GM19438 (cell line): ENCODE measurements around the gene ACTL10.
A peak's percentile ranks its signal among the peaks of the same experiment; 100 is the strongest.

Experiments used
- ATAC-seq: cut with Tn5 transposase; IDR thresholded peaks from one replicate; pipeline ENCODE4 v1.9.1; 2021; ENCODE audit warnings: low read depth; ENCODE audit not compliant: unreplicated experiment

ACTL10 gene

GRCh38 chr20:33675136-33675959, 8.6 kb downstream of the ACTL10 start:
- ATAC-seq: no peak

GRCh38 chr20:33676121-33676520, 9.4 kb downstream of the ACTL10 start:
- ATAC-seq: no peak

- ATAC-seq: no peak
Measured at GRCh38 chr20:33676652-33677645, 10.2 kb downstream of the ACTL10 start.

GRCh38 chr20:33677991-33678702, 11.4 kb downstream of the ACTL10 start:
- ATAC-seq: no peak

GRCh38 chr20:33679758-33680485, 13.2 kb downstream of the ACTL10 start:
- peak; percentile 69 for ATAC-seq

GRCh38 chr20:33680686-33681085, 13.9 kb downstream of the ACTL10 start:
- ATAC-seq: no peak

GRCh38 chr20:33681288-33681687, 14.5 kb downstream of the ACTL10 start:
- no peak for ATAC-seq

- ATAC-seq: no peak
Measured at GRCh38 chr20:33681728-33682353, 15.1 kb downstream of the ACTL10 start.

- ATAC-seq: no peak
Measured at GRCh38 chr20:33684533-33685327, 18.0 kb downstream of the ACTL10 start.

GRCh38 chr20:33685328-33686099, 18.8 kb downstream of the ACTL10 start:
- peak; percentile 44 for ATAC-seq

- peak; percentile 77 for ATAC-seq
Measured at GRCh38 chr20:33686100-33686983, 19.6 kb downstream of the ACTL10 start, which contains the start of gene E2F1. Gene E2F1, minus strand, starts transcription at chr20:33686385. Its CDS starts 121 bp downstream, at chr20:33686264.

- no peak for ATAC-seq
Measured at GRCh38 chr20:33686984-33687366, 20.2 kb downstream of the ACTL10 start.

GRCh38 chr20:33687370-33687915, 20.7 kb downstream of the ACTL10 start:
- ATAC-seq: no peak

- ATAC-seq: no peak
Measured at GRCh38 chr20:33687993-33688937, 21.5 kb downstream of the ACTL10 start.

- no peak for ATAC-seq
Measured at GRCh38 chr20:33688938-33689424, 22.2 kb downstream of the ACTL10 start.
